ENCODE measurements around the gene MUC4. TPM values are rescaled to one million over a fixed set of nuclear protein-coding genes. Genes with fewer than 3 reads are reported as not detected.
"Not testable (repeated sequence)": the region's sequence is repeated elsewhere in the genome, so short reads cannot be mapped to it uniquely, and the experiment has no call there.

Gene MUC4
- total RNA-seq, 1 donor from 2014 or later, result not detected

- H3K27ac Mint-ChIP-seq (ENCODE audit: unreplicated experiment); H3K36me3 Mint-ChIP-seq (ENCODE audit: low read depth); H3K9me3 Mint-ChIP-seq; DNase-seq (ENCODE audit: low read depth, low spot score); H3K4me3 Mint-ChIP-seq: not testable (repeated sequence)
- peaks cover 25% of the 10 kb centered on the region for H3K4me1 Mint-ChIP-seq
- H3K27me3 Mint-ChIP-seq (ENCODE audit: low read depth), result peaks cover 27% of the 10 kb centered on the region
These were observed 89.4 kb downstream of the MUC4 start for GRCh38 chr3:195722139-195722995.

GRCh38 chr3:195720831-195721506, 90.8 kb downstream of the MUC4 start, which contains the start of gene MUC20:
MUC20 (plus strand) TSS chr3:195720978; CDS start chr3:195721008, 30 bp downstream.
- H3K27ac Mint-ChIP-seq (ENCODE audit: unreplicated experiment); DNase-seq (ENCODE audit: low read depth, low spot score); H3K9me3 Mint-ChIP-seq; H3K4me3 Mint-ChIP-seq; H3K36me3 Mint-ChIP-seq (ENCODE audit: low read depth): not testable (repeated sequence)
- peaks cover 39% of the 10 kb centered on the region for H3K27me3 Mint-ChIP-seq (ENCODE audit: low read depth)
- peaks cover 26% of the 10 kb centered on the region for H3K4me1 Mint-ChIP-seq

GRCh38 chr3:195719514-195720254, 92.0 kb downstream of the MUC4 start:
- H3K27me3 Mint-ChIP-seq (ENCODE audit: low read depth), result peaks cover 45% of the 10 kb centered on the region
- not testable (repeated sequence) for H3K27ac Mint-ChIP-seq (ENCODE audit: unreplicated experiment)

GRCh38 chr3:195718477-195718984, 93.2 kb downstream of the MUC4 start:
- H3K4me3 Mint-ChIP-seq, result peak overlapping the region; percentile 31
- peaks cover 50% of the 10 kb centered on the region for H3K27me3 Mint-ChIP-seq (ENCODE audit: low read depth)
- peaks cover 18% of the 10 kb centered on the region for H3K36me3 Mint-ChIP-seq (ENCODE audit: low read depth)
- peak overlapping the region; percentile 74 for H3K27ac Mint-ChIP-seq (ENCODE audit: unreplicated experiment)
- H3K9me3 Mint-ChIP-seq, result peaks cover 7% of the 10 kb centered on the region
- no peak for TF ChIP-seq CTCF (conservative IDR thresholded peaks at IDR 0.05)
- no peak for DNase-seq (ENCODE audit: low read depth, low spot score)
- peaks cover 26% of the 10 kb centered on the region for H3K4me1 Mint-ChIP-seq

More at GRCh38 chr3:195719514-195720254, 92.0 kb downstream of the MUC4 start:
- Mint-ChIP-seq H3K36me3 (ENCODE audit: low read depth) (peaks cover 12% of the 10 kb centered on the region), H3K4me1 (peaks cover 26% of the 10 kb centered on the region)
- not testable (repeated sequence) for H3K9me3 Mint-ChIP-seq; H3K4me3 Mint-ChIP-seq; DNase-seq (ENCODE audit: low read depth, low spot score)

GRCh38 chr3:195717852-195718476, 93.8 kb downstream of the MUC4 start:
- TF ChIP-seq CTCF (conservative IDR thresholded peaks at IDR 0.05), result no peak
- Mint-ChIP-seq H3K4me1 (peaks cover 26% of the 10 kb centered on the region), H3K9me3 (peaks cover 7% of the 10 kb centered on the region), H3K4me3 (no peak overlapping the region), H3K36me3 (ENCODE audit: low read depth) (peaks cover 18% of the 10 kb centered on the region), H3K27ac (ENCODE audit: unreplicated experiment) (no peak overlapping the region), H3K27me3 (ENCODE audit: low read depth) (peaks cover 50% of the 10 kb centered on the region)
- no peak for DNase-seq (ENCODE audit: low read depth, low spot score)

GRCh38 chr3:195717416-195717815, 94.3 kb downstream of the MUC4 start:
- peaks cover 26% of the 10 kb centered on the region for H3K4me1 Mint-ChIP-seq
- H3K27ac Mint-ChIP-seq (ENCODE audit: unreplicated experiment), result no peak overlapping the region
- H3K4me3 Mint-ChIP-seq, result no peak overlapping the region
- H3K36me3 Mint-ChIP-seq (ENCODE audit: low read depth), result peaks cover 18% of the 10 kb centered on the region
- no peak for TF ChIP-seq CTCF (conservative IDR thresholded peaks at IDR 0.05)
- no peak for DNase-seq (ENCODE audit: low read depth, low spot score)
- peaks cover 50% of the 10 kb centered on the region for H3K27me3 Mint-ChIP-seq (ENCODE audit: low read depth)
- peaks cover 7% of the 10 kb centered on the region for H3K9me3 Mint-ChIP-seq

Data from neural crest cell (in vitro differentiated cells).